NCI-H2227 (cell line): ENCODE data around the gene PPP1R15B.

Experiments
- DNase-seq: peaks from one replicate; lab custom pipeline; 2025; ENCODE audit not compliant: unreplicated experiment; lab: John Stamatoyannopoulos, UW

PPP1R15B gene

DNA sequence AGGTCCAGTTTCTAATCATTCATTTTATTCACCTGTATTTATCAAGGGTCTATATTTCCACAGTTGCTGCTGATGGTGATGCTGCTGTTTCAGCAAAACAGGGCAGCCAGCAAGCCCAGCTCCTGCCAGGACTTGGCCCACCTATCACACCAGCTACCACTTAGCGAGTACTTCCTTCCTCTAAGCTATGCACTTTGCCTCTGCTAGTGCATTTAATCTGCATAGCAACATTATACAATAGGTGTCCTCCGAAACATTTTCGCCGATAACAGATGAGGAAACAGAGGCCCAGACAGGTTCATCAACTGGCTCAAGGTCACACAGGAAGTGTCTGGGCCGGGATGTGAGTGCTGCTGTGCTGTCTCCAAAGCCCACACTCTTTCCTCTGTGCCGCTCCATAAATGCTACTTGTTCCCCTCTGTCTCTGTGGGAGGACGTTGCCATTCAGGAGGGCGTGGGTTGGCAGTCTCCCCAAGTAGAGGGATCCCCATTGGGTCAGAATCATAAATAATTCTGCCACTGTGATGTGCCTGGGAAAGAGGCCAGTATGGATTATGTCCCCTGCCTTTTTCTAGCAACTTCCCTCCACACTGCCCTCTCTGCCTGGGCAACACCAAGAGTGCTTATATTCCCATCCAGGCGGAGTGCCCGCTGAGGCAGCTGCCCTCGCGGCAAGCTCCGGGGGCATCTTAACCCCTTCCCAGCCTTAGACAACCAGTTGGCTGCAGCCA lies 42.5 kb downstream of the PPP1R15B start:
- DNase-seq, result no peak

DNA sequence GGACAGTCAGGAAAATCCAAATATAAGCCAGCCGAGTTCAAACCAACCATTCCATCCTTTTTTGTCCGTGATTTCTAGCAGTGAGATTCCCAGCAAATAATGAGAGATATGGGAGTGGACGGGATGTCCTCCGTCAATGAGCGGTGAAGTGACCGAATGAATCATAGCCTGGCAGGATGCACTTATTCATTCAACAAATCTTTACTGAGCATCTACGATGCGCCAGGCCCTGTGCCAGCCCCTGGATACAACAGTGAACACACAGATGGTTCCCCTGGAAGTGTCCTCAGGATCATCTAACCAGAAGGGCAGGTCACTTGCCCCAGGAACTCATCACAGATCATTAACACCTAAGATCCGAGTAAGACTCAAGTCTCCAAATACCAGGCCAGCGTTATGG lies 43.7 kb downstream of the PPP1R15B start:
- DNase-seq, result no peak

DNA sequence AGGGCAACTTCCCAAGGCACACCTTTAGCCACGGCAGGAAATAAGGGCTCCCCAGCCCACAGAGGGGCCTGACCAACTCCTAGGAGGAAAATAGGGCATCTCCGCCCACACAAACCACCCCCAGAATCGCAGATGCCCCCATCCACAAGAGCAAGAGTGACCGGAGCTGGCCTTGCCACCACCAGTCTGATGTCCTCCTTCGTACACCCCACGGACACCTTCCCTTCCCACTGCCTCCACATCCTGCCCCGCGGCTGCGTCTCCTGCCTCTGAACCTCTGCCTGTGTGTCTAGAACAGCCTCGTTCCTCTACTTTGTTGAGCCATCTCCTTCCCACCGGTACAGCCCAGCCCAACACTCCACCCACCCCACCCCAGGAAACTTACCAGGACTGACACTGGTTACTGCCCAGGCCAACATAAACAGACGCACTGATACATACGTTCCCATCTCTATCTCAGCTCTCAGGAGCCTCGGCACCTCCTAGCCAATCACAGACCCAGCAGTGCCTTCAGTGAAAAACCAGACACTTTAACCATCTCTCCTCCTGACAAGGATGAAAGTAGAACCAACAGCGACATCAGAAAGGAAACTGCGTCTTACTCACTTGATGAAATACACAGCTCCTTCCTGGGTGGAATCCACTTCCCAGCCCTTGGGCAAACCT lies 44.3 kb downstream of the PPP1R15B start:
- no peak for DNase-seq

GRCh38 chr1:204366759-204367158 lies 44.9 kb downstream of the PPP1R15B start:
- DNase-seq, result no peak

DNA sequence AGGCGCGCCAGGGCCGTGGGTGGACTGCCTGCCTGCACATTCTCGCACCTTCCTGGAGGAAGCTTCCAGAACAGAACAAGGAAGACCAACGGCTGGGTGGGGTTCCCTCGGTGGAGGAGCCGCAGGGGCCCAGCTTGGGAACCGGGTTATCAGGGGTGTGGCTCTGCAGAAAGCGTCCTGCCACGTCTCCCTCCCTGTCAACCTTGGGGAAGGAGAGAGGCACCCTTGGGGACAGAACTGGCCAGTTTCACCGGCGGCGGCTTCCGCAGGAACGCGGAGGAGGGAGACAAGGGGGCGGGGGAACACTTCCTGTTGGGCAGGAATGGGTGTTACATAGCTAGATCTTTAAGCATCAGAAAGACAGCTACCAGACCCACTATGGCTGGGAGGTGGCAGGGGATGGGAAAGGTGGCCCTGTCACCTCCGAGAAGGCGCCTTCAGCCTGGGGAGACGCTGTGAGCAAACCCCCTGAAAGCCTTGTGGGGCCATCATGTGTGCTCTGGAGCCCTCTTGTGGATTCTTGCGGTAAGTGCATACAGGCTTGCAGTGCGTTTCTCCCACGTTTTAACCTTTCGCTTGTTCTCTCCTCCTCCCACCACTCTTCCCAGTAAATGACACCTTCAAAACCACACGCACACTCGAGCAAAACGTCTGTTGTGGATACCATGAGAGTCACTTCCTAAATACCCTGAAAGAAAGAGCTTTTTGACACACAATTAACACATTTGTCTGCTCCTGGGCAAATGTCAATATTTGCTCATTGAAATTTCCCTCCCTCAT lies 48.1 kb downstream of the PPP1R15B start:
- peak; percentile 83 for DNase-seq

- DNase-seq, result no peak
These were observed 48.7 kb downstream of the PPP1R15B start for GRCh38 chr1:204362984-204363334.

- DNase-seq, result no peak
These were observed 49.8 kb downstream of the PPP1R15B start for GRCh38 chr1:204361781-204362180.

DNA sequence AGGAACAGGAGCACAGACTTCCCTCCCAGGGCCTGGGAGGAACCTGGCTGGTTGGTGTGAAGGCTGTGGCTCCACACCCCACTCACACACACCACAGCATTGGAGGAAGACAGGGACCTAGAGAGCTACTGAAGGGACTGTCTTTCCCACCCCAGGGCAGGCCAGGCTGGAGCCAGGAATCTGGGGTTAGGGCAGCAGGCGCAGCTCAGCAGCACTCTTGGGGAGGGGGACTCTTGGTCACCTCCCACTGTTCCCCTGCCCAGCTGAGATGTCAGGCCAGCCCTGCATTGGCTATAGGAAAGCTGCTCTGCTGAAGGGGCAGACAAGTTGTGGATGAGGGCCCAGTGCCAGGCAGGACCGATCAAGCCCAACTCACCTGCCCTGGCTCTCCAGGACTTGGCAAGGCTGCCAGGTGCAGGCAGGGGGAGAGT lies 50.3 kb downstream of the PPP1R15B start:
- DNase-seq, result no peak

- no peak for DNase-seq
These were observed 51.3 kb downstream of the PPP1R15B start for GRCh38 chr1:204360314-204360713.

DNA sequence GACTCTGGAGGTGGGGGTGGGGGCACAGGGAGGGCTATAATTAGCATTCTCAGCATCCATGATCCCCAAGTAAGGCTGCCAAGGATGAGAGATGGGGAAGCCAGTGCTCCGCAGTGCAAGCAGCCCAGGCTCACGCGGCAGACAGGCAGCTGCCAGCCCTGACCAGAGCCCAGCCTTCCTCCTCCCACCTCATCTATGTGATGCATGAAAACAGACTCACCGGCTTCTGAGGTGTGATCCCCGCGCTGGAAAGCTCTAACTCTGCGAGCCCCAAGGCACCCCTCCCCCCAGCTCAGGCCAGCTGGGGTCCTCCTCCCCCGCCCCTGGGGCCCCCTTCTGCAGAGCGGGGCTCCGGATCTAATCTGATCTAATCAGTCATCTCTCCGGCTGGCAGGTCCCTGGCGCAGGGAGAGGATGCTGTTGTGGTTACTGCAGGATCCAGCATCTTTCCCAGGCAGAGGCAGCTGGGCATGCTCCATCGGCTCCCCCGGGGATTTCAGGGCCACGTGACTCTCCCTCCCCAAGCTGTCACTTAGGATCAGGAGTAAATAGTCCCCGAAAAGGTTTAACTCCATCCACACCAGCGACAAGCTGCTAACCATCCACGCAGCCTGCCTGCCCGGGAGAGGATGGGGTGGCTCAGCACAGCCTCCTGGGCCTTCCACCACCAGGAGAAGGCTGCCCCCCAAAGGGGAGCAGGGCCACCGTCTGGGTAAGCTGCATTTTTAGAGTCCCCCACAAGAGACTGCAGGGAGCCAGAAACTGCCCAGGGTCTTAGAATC lies 52.0 kb downstream of the PPP1R15B start, which contains the start of gene PLEKHA6:
PLEKHA6 (minus strand) TSS at position 456 of the 782 bp plus-strand sequence. CDS start 86,202 bp downstream, outside the sequence.
- DNase-seq, result peak; percentile 81

GRCh38 chr1:204359131-204359473 lies 52.5 kb downstream of the PPP1R15B start:
- no peak for DNase-seq

DNA sequence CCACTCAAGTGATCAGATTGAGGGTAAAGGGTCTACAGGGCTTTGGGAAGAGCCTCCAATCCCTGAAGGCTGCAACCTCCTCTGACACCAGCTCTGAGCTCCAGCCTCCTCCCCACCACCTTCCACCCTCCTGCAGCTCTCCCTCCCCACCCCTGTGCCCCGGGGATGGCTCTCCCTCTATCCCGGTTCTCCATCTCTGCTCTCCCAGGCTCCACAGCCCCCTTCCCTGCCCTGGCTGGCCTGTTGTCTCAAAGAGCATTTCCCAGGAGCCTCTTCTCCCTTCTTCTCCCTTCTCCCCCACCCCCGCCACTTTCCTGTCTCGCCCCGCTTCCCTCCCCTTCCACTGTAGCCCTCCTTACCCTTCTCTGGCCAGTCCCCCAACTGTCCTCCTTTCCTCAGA lies 53.0 kb downstream of the PPP1R15B start:
- DNase-seq, result peak; percentile 18

- no peak for DNase-seq
These were observed 53.8 kb downstream of the PPP1R15B start for GRCh38 chr1:204357551-204358490.

- DNase-seq, result no peak
These were observed 54.6 kb downstream of the PPP1R15B start for GRCh38 chr1:204356997-204357396.

GRCh38 chr1:204355913-204356312 lies 55.7 kb downstream of the PPP1R15B start:
- DNase-seq, result no peak

DNA sequence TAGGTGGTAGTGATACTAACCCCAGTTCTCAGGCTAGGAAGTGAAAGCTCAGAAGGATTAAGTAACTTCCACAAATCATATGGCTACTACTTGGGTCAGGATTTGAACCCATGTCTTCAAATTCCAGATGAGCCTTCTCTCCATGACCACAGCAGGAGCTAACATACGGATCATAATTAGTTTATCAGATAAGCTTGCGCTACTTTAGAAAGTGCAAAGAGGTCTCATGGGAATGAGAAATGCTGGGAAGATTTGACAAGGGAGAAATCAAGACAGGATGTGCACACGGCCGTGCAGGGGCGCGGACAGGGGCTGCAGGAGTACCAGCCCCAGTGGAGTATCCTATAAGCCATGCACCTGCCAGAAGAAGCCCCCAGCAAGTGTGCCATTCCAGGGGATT lies 57.0 kb downstream of the PPP1R15B start:
- no peak for DNase-seq
